SK-N-SH (cell line): ENCODE results near the gene RNF168. TPM values are rescaled to one million over a fixed set of nuclear protein-coding genes. Genes with fewer than 3 reads are reported as not detected.

Source experiments
- CTCF ChIA-PET: fragments of 300-600, 350-600 bp; formaldehyde crosslinking; extraction: SDS; loops from one replicate; lab custom pipeline; 2021; lab: Yijun Ruan, JAX
- POLR2A ChIA-PET: fragments of 350-600 bp; sonication (Branson Sonifier 250); formaldehyde crosslinking; extraction: SDS; loops from one replicate; lab custom pipeline; 2020; ENCODE audit warnings: antibody characterized with exemption, inconsistent platforms; lab: Yijun Ruan, JAX
- DNase-seq: peaks from one replicate; pipeline ENCODE4 v3.0.0; 2012
- H2AFZ ChIP-seq: fragments of 200-600 bp; sonication (generic); 2 replicates; pipeline ENCODE4 v1.8.1; 2016; ENCODE audit warnings: antibody characterized with exemption, mild to moderate bottlenecking, low read depth
- H3F3A ChIP-seq: fragments of 200-600 bp; sonication (generic); replicated peaks from 2 replicates; pipeline ENCODE3; 2016; ENCODE audit warnings: antibody characterized with exemption, mild to moderate bottlenecking; ENCODE audit not compliant: insufficient read depth
- H3K27ac ChIP-seq, 2 experiments: fragments of 200-500 bp in 1 of 2; fragments of 200-600 bp in 1 of 2; sonication (Bioruptor generic) in 1 of 2; sonication (generic), shearing (Covaris generic) in 1 of 2; 2 replicates each; pipeline versions ENCODE4 v1.5.1 to v1.6.1; 2014 to 2016; ENCODE audit warnings: low read depth in 2 of 2, inconsistent platforms in 1 of 2, low read length in 1 of 2, mild to moderate bottlenecking in 1 of 2, mixed read lengths in 1 of 2
- H3K27me3 ChIP-seq: fragments of 200-600 bp; sonication (generic), shearing (Covaris generic); 2 replicates; pipeline ENCODE4 v1.6.1; 2016; ENCODE audit warnings: mixed run types; ENCODE audit not compliant: insufficient read depth
- H3K36me3 ChIP-seq, 2 experiments: fragments of 200-500 bp in 1 of 2; fragments of 200-600 bp in 1 of 2; sonication (Bioruptor generic) in 1 of 2; sonication (generic) in 1 of 2; replicated peaks in 1 of 2; 2 replicates each; pipeline versions ENCODE3 to v1.5.1; 2014 to 2016; ENCODE audit warnings: low read length in 1 of 2, mild to moderate bottlenecking in 1 of 2; ENCODE audit not compliant: insufficient read depth in 2 of 2, control insufficient read depth in 1 of 2
- H3K4me1 ChIP-seq, 2 experiments: fragments of 200-500 bp in 1 of 2; fragments of 200-600 bp in 1 of 2; sonication (Bioruptor generic) in 1 of 2; sonication (generic), shearing (Covaris generic) in 1 of 2; 2 replicates each; pipeline versions ENCODE4 v1.5.1 to v1.6.1; 2014 to 2016; ENCODE audit warnings: low read depth in 1 of 2, low read length in 1 of 2, mixed run types in 1 of 2; ENCODE audit not compliant: insufficient read depth in 2 of 2, control insufficient read depth in 1 of 2
- H3K4me2 ChIP-seq: fragments of 200-600 bp; sonication (generic), shearing (Covaris generic); 2 replicates; pipeline ENCODE4 v1.6.1; 2017; ENCODE audit warnings: mixed run types
- H3K4me3 ChIP-seq, 2 experiments: fragments of 200-500 bp in 1 of 2; fragments of 200-600 bp in 1 of 2; sonication (Bioruptor generic) in 1 of 2; sonication (generic), shearing (Covaris generic) in 1 of 2; 2 replicates each; pipeline versions ENCODE4 v1.5.1 to v1.8.1; 2014 to 2016; ENCODE audit warnings: low read depth in 2 of 2, inconsistent platforms in 1 of 2, low read length in 1 of 2, mild to moderate bottlenecking in 1 of 2, mixed read lengths in 1 of 2, moderate library complexity in 1 of 2
- H3K79me2 ChIP-seq: fragments of 200-600 bp; sonication (generic); 2 replicates; pipeline ENCODE4 v1.8.1; 2017; ENCODE audit warnings: mild to moderate bottlenecking; ENCODE audit not compliant: insufficient read depth
- H3K9ac ChIP-seq: fragments of 200-600 bp; sonication (generic); 2 replicates; pipeline ENCODE4 v1.6.1; 2017; ENCODE audit warnings: mixed run types
- H3K9me2 ChIP-seq: fragments of 200-600 bp; sonication (generic); 2 replicates; pipeline ENCODE4 v1.6.1; 2017; ENCODE audit warnings: mixed run types
- H3K9me3 ChIP-seq: fragments of 200-600 bp; sonication (generic); 2 replicates; pipeline ENCODE4 v1.6.1; 2017; ENCODE audit warnings: mixed run types, mild to moderate bottlenecking, moderate library complexity
- H4K20me1 ChIP-seq: fragments of 200-600 bp; sonication (generic); 2 replicates; pipeline ENCODE4 v1.6.1; 2017; ENCODE audit warnings: mild to moderate bottlenecking, mixed run types; ENCODE audit not compliant: insufficient read depth
- CHD2 ChIP-seq: fragments of 150-350 bp; IDR thresholded peaks from 2 replicates; pipeline ENCODE4 v1.6.1; 2018; ENCODE audit warnings: low read length; ENCODE audit not compliant: partially characterized antibody
- ELF1 ChIP-seq: IDR thresholded peaks from 2 replicates; pipeline ENCODE4 v1.4.0; 2012
- EZH2phosphoT487 ChIP-seq: fragments of 200-600 bp; sonication (generic); IDR thresholded peaks from 2 replicates; pipeline ENCODE4 v1.6.1; 2017; ENCODE audit warnings: low read depth, mixed run types, mild to moderate bottlenecking, antibody characterized with exemption, moderate library complexity, borderline replicate concordance
- FOSL2 ChIP-seq: IDR thresholded peaks from 2 replicates; pipeline ENCODE4 v1.4.0; 2012; ENCODE audit warnings: low read depth, mild to moderate bottlenecking, moderate library complexity, borderline replicate concordance
- FOXM1 ChIP-seq: IDR thresholded peaks from 2 replicates; pipeline ENCODE4 v1.4.0; 2012; ENCODE audit warnings: low read depth, mild to moderate bottlenecking
- GATA2 ChIP-seq: sonication (generic); formaldehyde crosslinking; IDR thresholded peaks from 2 replicates; pipeline ENCODE4 v1.5.0; 2020; ENCODE audit warnings: mild to moderate bottlenecking, missing genetic modification reagents
- MAX ChIP-seq: IDR thresholded peaks from 2 replicates; pipeline ENCODE4 v1.4.0; 2012; ENCODE audit warnings: low read depth
- NFIC ChIP-seq: IDR thresholded peaks from 2 replicates; pipeline ENCODE4 v1.4.0; 2012; ENCODE audit warnings: borderline replicate concordance
- POLR2AphosphoS5 ChIP-seq: IDR thresholded peaks from 2 replicates; pipeline ENCODE4 v1.6.1; 2012; ENCODE audit warnings: low read depth, low read length
- RAD21 ChIP-seq: IDR thresholded peaks from 2 replicates; pipeline ENCODE4 v1.6.1; 2012; ENCODE audit warnings: mild to moderate bottlenecking, low read length
- RCOR1 ChIP-seq: fragments of 150-350 bp; IDR thresholded peaks from 2 replicates; pipeline ENCODE4 v1.6.1; 2017; ENCODE audit warnings: antibody characterized with exemption, low read length
- REST ChIP-seq: IDR thresholded peaks from 2 replicates; pipeline ENCODE4 v1.6.1; 2012; ENCODE audit warnings: mild to moderate bottlenecking, low read depth, low read length, moderate library complexity
- RXRA ChIP-seq: IDR thresholded peaks from 2 replicates; pipeline ENCODE4 v1.4.0; 2012; ENCODE audit warnings: low read depth, mild to moderate bottlenecking, borderline replicate concordance
- TCF12 ChIP-seq: IDR thresholded peaks from 2 replicates; pipeline ENCODE4 v1.4.0; 2012
- YY1 ChIP-seq: IDR thresholded peaks from 2 replicates; pipeline ENCODE4 v1.4.0; 2012; ENCODE audit warnings: low read depth, mild to moderate bottlenecking
- ZBTB33 ChIP-seq: IDR thresholded peaks from 2 replicates; pipeline ENCODE4 v1.4.0; 2012; ENCODE audit warnings: low read depth, borderline replicate concordance
- WGBS: methylation state at CpG from one replicate; pipeline ENCODE4 v1.1.6; 2017; ENCODE audit warnings: low lambda C conversion rate; 5-methylcytosine and 5-hydroxymethylcytosine counted together
- polyA plus RNA-seq, 3 experiments: library from polyadenylated mRNA; depleted of rRNA; stranded (reverse); fragments of >200 nt; gene quantifications; 2 replicates each; pipeline ENCODE4 v1.2.3, GENCODE V29; 2012

The RNF168 gene
- polyA plus RNA-seq, 1 of the 3 experiments (the other 2 are of a cell fraction), result 1.9 TPM

- CTCF ChIA-PET, result interaction anchor here (1.4 kb wide), 1 partner anchor 84 kb away, joined by 4 read pairs; no protein-coding TSS in a partner anchor
- H3K9me2 ChIP-seq, result no peaks in the 10 kb centered on the region
- no peak for TF ChIP-seq FOSL2
- TF ChIP-seq MAX, result no peak
- no peak for TF ChIP-seq GATA2
- TF ChIP-seq EZH2phosphoT487, result no peak
- no peak for TF ChIP-seq RXRA
- no peak for TF ChIP-seq CHD2
- TF ChIP-seq REST, result no peak
- no peak for TF ChIP-seq RCOR1
- TF ChIP-seq FOXM1, result no peak
- TF ChIP-seq POLR2AphosphoS5, result no peak
- TF ChIP-seq RAD21, result no peak
- no peak for TF ChIP-seq TCF12
- TF ChIP-seq NFIC, result no peak
- TF ChIP-seq YY1, result no peak
- TF ChIP-seq ZBTB33, result no peak
- no peak for TF ChIP-seq ELF1
- WGBS, result 53% methylated on average over 4 of the region's 4 CpGs
- no peak overlapping the region for H3K4me3 ChIP-seq
- H3F3A ChIP-seq, result peaks cover 7% of the 10 kb centered on the region
- no peaks in the 10 kb centered on the region for H3K27me3 ChIP-seq
- H3K27ac ChIP-seq, result no peak overlapping the region
- POLR2A ChIA-PET, result no interaction called here
- no peak for DNase-seq
- H4K20me1 ChIP-seq, result no peaks in the 10 kb centered on the region
- no peak overlapping the region for H2AFZ ChIP-seq
- H3K79me2 ChIP-seq, result no peaks in the 10 kb centered on the region
- no peaks in the 10 kb centered on the region for H3K36me3 ChIP-seq
- H3K4me1 ChIP-seq, result no peaks in the 10 kb centered on the region; a peak in 1 of 4 replicates
- H3K9ac ChIP-seq, result no peak overlapping the region
- no peak overlapping the region for H3K4me2 ChIP-seq
- peaks cover 5% of the 10 kb centered on the region; the same call in 1 of the 2 replicates for H3K9me3 ChIP-seq
These were observed 21.6 kb upstream of the RNF168 start for GRCh38 chr3:196525141-196525540.
